Subcutaneous adipose tissue (tissue), 4 donors: ENCODE data around the gene ANP32B. TPM values are rescaled to one million over a fixed set of nuclear protein-coding genes. Genes with fewer than 3 reads are reported as not detected.

Experiments
- CTCF ChIP-seq: fragments of 450-650 bp; IDR thresholded peaks from one replicate; pipeline ENCODE4 v1.5.1; 2016; ENCODE audit warnings: low read depth, mild to moderate bottlenecking, control low read depth, antibody characterized with exemption, moderate library complexity
- total RNA-seq, 4 donors: library from RNA; depleted of rRNA; stranded (reverse); fragments of >200 nt; gene quantifications; one replicate each; pipeline ENCODE4 v1.1.0, GENCODE V29; 2016

Gene ANP32B
- total RNA-seq, 4 donors from 2014 or later: 32.8 to 61.4 (median 43.8) TPM

GRCh38 chr9:97981846-97982682 is 1.1 kb upstream of the ANP32B start:
- TF ChIP-seq CTCF: no peak

DNA sequence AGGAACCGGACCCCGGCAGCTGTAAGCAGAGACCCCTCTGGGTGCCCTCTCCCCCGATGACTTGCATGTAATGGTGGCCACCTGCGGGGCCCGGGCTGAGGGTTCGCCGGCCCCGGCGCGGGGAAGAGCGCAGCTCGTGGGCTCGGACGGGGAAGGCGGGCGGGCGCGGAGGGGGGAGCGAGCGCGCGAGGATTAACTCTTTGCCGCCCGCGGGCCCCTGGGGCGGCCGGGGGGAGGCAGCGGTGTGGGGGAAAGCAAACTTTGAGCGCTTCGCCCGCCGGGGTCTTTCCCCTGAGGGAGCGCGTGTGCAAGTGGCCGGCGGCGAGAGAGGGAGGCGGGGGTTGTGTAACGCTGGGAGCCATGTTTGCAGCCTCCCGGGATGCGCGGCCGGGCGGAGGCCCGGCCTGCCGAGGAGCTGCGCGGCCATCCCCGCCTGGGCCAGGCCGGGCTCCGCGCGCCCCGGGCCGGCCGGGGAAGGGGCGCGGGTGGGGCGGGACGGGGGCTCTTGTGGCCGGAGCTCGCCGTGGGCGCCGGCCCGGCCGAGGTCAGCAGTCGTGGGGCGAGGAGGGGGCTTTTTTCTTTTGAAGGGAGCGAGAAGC is 547 bp downstream of the ANP32B start:
- no peak for TF ChIP-seq CTCF

- TF ChIP-seq CTCF: no peak
Measured at GRCh38 chr9:97984188-97985057, 1.3 kb downstream of the ANP32B start.

- TF ChIP-seq CTCF: no peak
Measured at GRCh38 chr9:97985058-97985861, 2.1 kb downstream of the ANP32B start.

GRCh38 chr9:97987487-97987886 is 4.3 kb downstream of the ANP32B start:
- TF ChIP-seq CTCF: no peak

- TF ChIP-seq CTCF: no peak
Measured at GRCh38 chr9:97990259-97990658, 7.1 kb downstream of the ANP32B start.
